H9 (cell line): ENCODE measurements around the gene RPRD1A. TPM values are rescaled to one million over a fixed set of nuclear protein-coding genes. Genes with fewer than 3 reads are reported as not detected.

Source experiments
- DNase-seq: peaks from one replicate; pipeline ENCODE4 v3.0.0-alpha.2; 2017
- H2AFZ ChIP-seq: one replicate; pipeline ENCODE4 v1.6.1; 2013; ENCODE audit warnings: mild to moderate bottlenecking, low read length, control low read depth, moderate library complexity
- H2AK5ac ChIP-seq: 2 replicates; pipeline ENCODE4 v1.6.1; 2013; ENCODE audit warnings: low read length, control low read depth, mixed read lengths; ENCODE audit not compliant: insufficient read length
- H2BK120ac ChIP-seq: one replicate; pipeline ENCODE4 v1.6.1; 2013; ENCODE audit warnings: low read depth, mild to moderate bottlenecking, low read length, control low read depth, inconsistent platforms; ENCODE audit not compliant: poor library complexity, severe bottlenecking
- H2BK12ac ChIP-seq: 2 replicates; pipeline ENCODE4 v1.6.1; 2013; ENCODE audit warnings: low read length, control low read depth, mixed read lengths, low read depth; ENCODE audit not compliant: insufficient read length
- H2BK15ac ChIP-seq: 2 replicates; pipeline ENCODE4 v1.6.1; 2013; ENCODE audit warnings: low read depth, low read length, control low read depth
- H2BK20ac ChIP-seq: one replicate; pipeline ENCODE4 v1.6.1; 2013; ENCODE audit warnings: low read depth, mild to moderate bottlenecking, low read length, control low read depth, inconsistent platforms; ENCODE audit not compliant: poor library complexity, severe bottlenecking
- H2BK5ac ChIP-seq: 2 replicates; pipeline ENCODE4 v1.6.1; 2013; ENCODE audit warnings: low read length, control low read depth, mixed read lengths; ENCODE audit not compliant: insufficient read length
- H3K14ac ChIP-seq: 2 replicates; pipeline ENCODE4 v1.6.1; 2013; ENCODE audit warnings: low read length, control low read depth; ENCODE audit not compliant: insufficient read depth
- H3K18ac ChIP-seq: 2 replicates; pipeline ENCODE4 v1.6.1; 2013; ENCODE audit warnings: low read depth, mild to moderate bottlenecking, mixed read lengths, low read length, control low read depth; ENCODE audit not compliant: insufficient read length
- H3K23ac ChIP-seq: 2 replicates; pipeline ENCODE4 v1.6.1; 2013; ENCODE audit warnings: low read length, control low read depth, mixed read lengths, low read depth; ENCODE audit not compliant: insufficient read length
- H3K23me2 ChIP-seq: 2 replicates; pipeline ENCODE4 v1.6.1; 2013; ENCODE audit warnings: low read depth, mild to moderate bottlenecking, mixed read lengths, low read length, control low read depth; ENCODE audit not compliant: insufficient read length, poor library complexity, severe bottlenecking
- H3K27ac ChIP-seq: 2 replicates; pipeline ENCODE4 v1.5.1; 2013; ENCODE audit warnings: low read length, control low read depth, mixed read lengths, low read depth; ENCODE audit not compliant: insufficient read length
- H3K27me3 ChIP-seq: 2 replicates; pipeline ENCODE4 v1.6.1; 2013; ENCODE audit warnings: low read length, control low read depth, inconsistent platforms; ENCODE audit not compliant: insufficient read depth
- H3K4ac ChIP-seq: 2 replicates; pipeline ENCODE4 v1.6.1; 2013; ENCODE audit warnings: low read depth, mild to moderate bottlenecking, control low read depth, inconsistent platforms, low read length, moderate library complexity
- H3K4me1 ChIP-seq: 2 replicates; pipeline ENCODE4 v1.6.1; 2013; ENCODE audit warnings: low read length, control low read depth, inconsistent platforms; ENCODE audit not compliant: insufficient read depth
- H3K4me2 ChIP-seq: 2 replicates; pipeline ENCODE4 v1.6.1; 2013; ENCODE audit warnings: low read length, control low read depth, mixed read lengths; ENCODE audit not compliant: insufficient read length, insufficient read depth
- H3K56ac ChIP-seq: 2 replicates; pipeline ENCODE4 v1.6.1; 2013; ENCODE audit warnings: low read depth, mild to moderate bottlenecking, mixed read lengths, low read length, control low read depth; ENCODE audit not compliant: insufficient read length
- H3K79me1 ChIP-seq: 2 replicates; pipeline ENCODE4 v1.6.1; 2013; ENCODE audit warnings: low read depth, mild to moderate bottlenecking, moderate library complexity, low read length, control low read depth, inconsistent platforms; ENCODE audit not compliant: insufficient read depth, poor library complexity, severe bottlenecking
- H3K79me2 ChIP-seq: 2 replicates; pipeline ENCODE4 v1.6.1; 2013; ENCODE audit warnings: low read length, control low read depth, inconsistent platforms; ENCODE audit not compliant: insufficient read depth
- H3K9ac ChIP-seq: 2 replicates; pipeline ENCODE4 v1.6.1; 2013; ENCODE audit warnings: low read length, control low read depth, mixed read lengths; ENCODE audit not compliant: insufficient read length; ENCODE audit errors: extremely low read depth
- H3K9me3 ChIP-seq: one replicate; pipeline ENCODE4 v1.6.1; 2013; ENCODE audit warnings: low read depth, low read length, inconsistent platforms; ENCODE audit not compliant: control insufficient read depth
- H3T11ph ChIP-seq: one replicate; pipeline ENCODE4 v1.6.1; 2013; ENCODE audit warnings: mild to moderate bottlenecking, low read length, control low read depth, inconsistent platforms
- H4K20me1 ChIP-seq: one replicate; pipeline ENCODE4 v1.6.1; 2013; ENCODE audit not compliant: control insufficient read depth, insufficient read length, insufficient read depth
- H4K5ac ChIP-seq: 2 replicates; pipeline ENCODE4 v1.6.1; 2013; ENCODE audit warnings: low read depth, mild to moderate bottlenecking, mixed read lengths, low read length, control low read depth; ENCODE audit not compliant: insufficient read length
- H4K8ac ChIP-seq: replicated peaks from 2 replicates; pipeline ENCODE4 v1.6.1; 2013; ENCODE audit warnings: low read length, control low read depth, mixed read lengths, low read depth; ENCODE audit not compliant: insufficient read length
- H4K91ac ChIP-seq: 2 replicates; pipeline ENCODE4 v1.6.1; 2013; ENCODE audit warnings: low read depth, mild to moderate bottlenecking, moderate library complexity, mixed read lengths, low read length, control low read depth; ENCODE audit not compliant: insufficient read length
- H3K27ac Mint-ChIP-seq, 3 experiments: 2 replicates in 2 of 3; 3 replicates in 1 of 3; pipeline ENCODE4 v1.8.0; 2020 to 2021; ENCODE audit warnings: mixed read lengths in 3 of 3, mild to moderate bottlenecking in 1 of 3, moderate library complexity in 1 of 3
- H3K27me3 Mint-ChIP-seq: 2 replicates; pipeline ENCODE4 v1.8.0; 2021; ENCODE audit warnings: low read depth, mild to moderate bottlenecking, moderate library complexity, mixed read lengths
- H3K36me3 Mint-ChIP-seq, 3 experiments: 2 replicates in 2 of 3; 3 replicates in 1 of 3; pipeline ENCODE4 v1.8.0; 2020 to 2021; ENCODE audit warnings: low read depth in 3 of 3, mixed read lengths in 3 of 3; ENCODE audit not compliant: insufficient read depth in 1 of 3
- H3K4me1 Mint-ChIP-seq, 2 experiments: 2 replicates each; pipeline ENCODE4 v1.8.0; 2020; ENCODE audit warnings: mixed read lengths in 2 of 2
- H3K4me3 Mint-ChIP-seq, 2 experiments: 2 replicates in 1 of 2; 3 replicates in 1 of 2; pipeline ENCODE4 v1.8.0; 2020 to 2021; ENCODE audit warnings: mild to moderate bottlenecking in 2 of 2, mixed read lengths in 2 of 2, moderate library complexity in 1 of 2
- H3K9me3 Mint-ChIP-seq, 2 experiments: 2 replicates in 1 of 2; 3 replicates in 1 of 2; pipeline ENCODE4 v1.8.0; 2020; ENCODE audit warnings: mild to moderate bottlenecking in 2 of 2, mixed read lengths in 2 of 2, moderate library complexity in 1 of 2
- WGBS: extraction: QIAGEN DNeasy Blood & Tissue Kit; methylation state at CpG from one replicate; pipeline ENCODE4 v1.1.7; 2013; ENCODE audit warnings: missing lambda C conversion rate, low lambda C conversion rate, mixed read lengths; ENCODE audit not compliant: insufficient read length; ENCODE audit errors: extremely low coverage; 5-methylcytosine and 5-hydroxymethylcytosine counted together
- total RNA-seq: library from RNA; stranded (reverse); gene quantifications from 2 replicates; pipeline ENCODE4 v1.2.1, GENCODE V29; 2021
- TF ChIP-seq, protein P1 (sequence below): fragments of 200-600 bp; sonication (generic); conservative IDR thresholded peaks from 3 replicates; pipeline ENCODE4 v1.8.0; 2021; ENCODE audit warnings: antibody characterized with exemption, mild to moderate bottlenecking

Gene RPRD1A
- total RNA-seq, 1 experiment from 2014 or later: 107 TPM

DNA sequence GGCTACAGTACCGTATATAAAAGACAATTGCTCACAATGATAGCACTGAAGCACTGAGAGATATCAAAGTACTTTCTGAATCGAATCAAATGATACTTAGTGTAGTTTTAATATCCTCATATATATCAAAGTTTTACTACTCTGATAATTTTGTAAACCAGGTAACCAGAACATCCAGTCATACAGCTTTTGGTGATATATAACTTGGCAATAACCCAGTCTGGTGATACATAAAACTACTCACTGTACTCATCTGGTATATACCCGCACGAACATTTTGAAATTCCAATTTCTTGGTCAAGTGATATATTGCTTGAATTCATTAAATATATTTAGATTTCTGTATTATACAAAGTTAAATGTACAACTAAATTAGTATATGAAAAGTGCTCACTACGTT, 41.2 kb upstream of the RPRD1A start:
- no CpG with 5 or more reads among the region's 5 CpGs for WGBS

More for the DNA sequence above, 41.2 kb upstream of the RPRD1A start:
- H3K18ac ChIP-seq: no peak overlapping the region
- H3K4me1 ChIP-seq: no peaks in the 10 kb centered on the region
- no peak overlapping the region for H2BK15ac ChIP-seq
- peaks cover 0 to 2% of the 10 kb centered on the region in 2 experiments; a peak in 3 of 5 replicates for H3K9me3 Mint-ChIP-seq
- H4K20me1 ChIP-seq: no peaks in the 10 kb centered on the region
- no peak overlapping the region for H3K56ac ChIP-seq
- no peak overlapping the region for H3K4me2 ChIP-seq
- no peaks in the 10 kb centered on the region for H3K4me1 Mint-ChIP-seq
- H3K36me3 Mint-ChIP-seq: peaks cover 11 to 37% (median 33%) of the 10 kb centered on the region in 3 experiments
- no peak overlapping the region for H2BK5ac ChIP-seq
- H2BK120ac ChIP-seq: no peak overlapping the region
- no peak overlapping the region for H3K14ac ChIP-seq
- H4K91ac ChIP-seq: no peak overlapping the region
- no peak overlapping the region for H2BK12ac ChIP-seq
- no peaks in the 10 kb centered on the region for H3K23me2 ChIP-seq
- no peak overlapping the region for H4K5ac ChIP-seq
- no peak overlapping the region for H2AFZ ChIP-seq
- H3K27me3 ChIP-seq: no peaks in the 10 kb centered on the region
- no peak overlapping the region for H3K4ac ChIP-seq
- no peak overlapping the region for H3T11ph ChIP-seq
- H3K79me1 ChIP-seq: no peaks in the 10 kb centered on the region
- H3K23ac ChIP-seq: no peak overlapping the region
- no peak overlapping the region for H3K9ac ChIP-seq
- H2AK5ac ChIP-seq: no peak overlapping the region
- H3K79me2 ChIP-seq: no peaks in the 10 kb centered on the region
- no peak overlapping the region for H4K8ac ChIP-seq
- H3K27ac Mint-ChIP-seq: no peak overlapping the region
- H3K27me3 Mint-ChIP-seq: no peaks in the 10 kb centered on the region; the same call in 1 of the 2 replicates
- no peak for DNase-seq
- TF ChIP-seq, protein P1, sequence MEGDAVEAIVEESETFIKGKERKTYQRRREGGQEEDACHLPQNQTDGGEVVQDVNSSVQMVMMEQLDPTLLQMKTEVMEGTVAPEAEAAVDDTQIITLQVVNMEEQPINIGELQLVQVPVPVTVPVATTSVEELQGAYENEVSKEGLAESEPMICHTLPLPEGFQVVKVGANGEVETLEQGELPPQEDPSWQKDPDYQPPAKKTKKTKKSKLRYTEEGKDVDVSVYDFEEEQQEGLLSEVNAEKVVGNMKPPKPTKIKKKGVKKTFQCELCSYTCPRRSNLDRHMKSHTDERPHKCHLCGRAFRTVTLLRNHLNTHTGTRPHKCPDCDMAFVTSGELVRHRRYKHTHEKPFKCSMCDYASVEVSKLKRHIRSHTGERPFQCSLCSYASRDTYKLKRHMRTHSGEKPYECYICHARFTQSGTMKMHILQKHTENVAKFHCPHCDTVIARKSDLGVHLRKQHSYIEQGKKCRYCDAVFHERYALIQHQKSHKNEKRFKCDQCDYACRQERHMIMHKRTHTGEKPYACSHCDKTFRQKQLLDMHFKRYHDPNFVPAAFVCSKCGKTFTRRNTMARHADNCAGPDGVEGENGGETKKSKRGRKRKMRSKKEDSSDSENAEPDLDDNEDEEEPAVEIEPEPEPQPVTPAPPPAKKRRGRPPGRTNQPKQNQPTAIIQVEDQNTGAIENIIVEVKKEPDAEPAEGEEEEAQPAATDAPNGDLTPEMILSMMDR: no peak
- H3K9me3 ChIP-seq: no peaks in the 10 kb centered on the region
- H2BK20ac ChIP-seq: no peak overlapping the region
- no peak overlapping the region for H3K4me3 Mint-ChIP-seq
- no peak overlapping the region for H3K27ac ChIP-seq
